ENCODE measurements around the gene CTAGE4.
"Not testable (repeated sequence)": the region's sequence is repeated elsewhere in the genome, so short reads cannot be mapped to it uniquely, and the experiment has no call there.

Gene CTAGE4, protein sequence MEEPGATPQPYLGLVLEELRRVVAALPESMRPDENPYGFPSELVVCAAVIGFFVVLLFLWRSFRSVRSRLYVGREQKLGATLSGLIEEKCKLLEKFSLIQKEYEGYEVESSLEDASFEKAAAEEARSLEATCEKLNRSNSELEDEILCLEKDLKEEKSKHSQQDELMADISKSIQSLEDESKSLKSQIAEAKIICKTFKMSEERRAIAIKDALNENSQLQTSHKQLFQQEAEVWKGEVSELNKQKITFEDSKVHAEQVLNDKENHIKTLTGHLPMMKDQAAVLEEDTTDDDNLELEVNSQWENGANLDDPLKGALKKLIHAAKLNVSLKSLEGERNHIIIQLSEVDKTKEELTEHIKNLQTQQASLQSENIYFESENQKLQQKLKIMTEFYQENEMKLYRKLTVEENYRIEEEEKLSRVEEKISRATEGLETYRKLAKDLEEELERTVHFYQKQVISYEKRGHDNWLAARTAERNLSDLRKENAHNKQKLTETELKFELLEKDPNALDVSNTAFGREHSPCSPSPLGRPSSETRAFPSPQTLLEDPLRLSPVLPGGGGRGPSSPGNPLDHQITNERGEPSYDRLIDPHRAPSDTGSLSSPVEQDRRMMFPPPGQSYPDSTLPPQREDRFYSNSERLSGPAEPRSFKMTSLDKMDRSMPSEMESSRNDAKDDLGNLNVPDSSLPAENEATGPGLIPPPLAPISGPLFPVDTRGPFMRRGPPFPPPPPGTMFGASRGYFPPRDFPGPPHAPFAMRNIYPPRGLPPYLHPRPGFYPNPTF

DNA sequence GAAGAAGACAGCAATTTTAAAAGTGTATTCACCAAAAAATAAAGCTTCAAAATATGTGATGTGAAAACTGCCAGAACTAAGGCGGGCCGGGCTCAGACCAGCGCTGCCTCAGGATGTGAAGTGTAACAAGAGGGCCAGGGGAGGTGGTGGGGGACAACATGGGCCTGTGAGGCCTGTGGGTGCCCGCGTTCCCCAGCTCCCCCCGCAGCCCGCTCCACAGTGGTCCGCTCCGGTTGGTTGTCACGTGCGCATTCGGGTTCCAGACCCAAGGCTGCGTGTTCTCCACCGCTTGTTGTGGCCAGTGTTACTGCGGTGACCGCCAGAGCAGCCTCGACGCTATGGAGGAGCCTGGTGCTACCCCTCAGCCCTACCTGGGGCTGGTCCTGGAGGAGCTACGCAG is at the start of gene CTAGE4:
CTAGE4 (plus strand) TSS at position 301 of the 400 bp plus-strand sequence; CDS start at position 339, 38 bp downstream.
- not testable (repeated sequence) for ATAC-seq, DNase-seq

DNA sequence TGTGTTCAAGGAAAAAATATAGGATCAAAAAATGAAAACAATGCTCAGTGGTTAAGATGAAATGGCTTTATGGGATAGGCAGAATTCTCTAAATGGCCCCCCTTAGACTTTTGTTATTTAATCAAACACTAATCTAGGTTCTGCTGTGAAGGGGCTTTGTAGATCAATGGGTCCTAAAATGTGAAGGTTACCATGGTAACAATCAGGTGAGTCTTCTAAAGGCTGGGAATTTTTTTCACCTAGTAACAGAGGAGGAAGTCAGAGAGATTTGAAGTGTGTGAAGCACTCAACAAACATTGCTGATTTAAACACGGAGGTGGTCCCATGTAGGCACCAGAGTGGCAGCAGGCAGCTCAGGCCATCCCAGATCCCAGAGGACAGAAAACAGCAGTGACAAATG is 49.1 kb upstream of the CTAGE4 start:
- no peak for DNase-seq
- ATAC-seq, result no peak

DNA sequence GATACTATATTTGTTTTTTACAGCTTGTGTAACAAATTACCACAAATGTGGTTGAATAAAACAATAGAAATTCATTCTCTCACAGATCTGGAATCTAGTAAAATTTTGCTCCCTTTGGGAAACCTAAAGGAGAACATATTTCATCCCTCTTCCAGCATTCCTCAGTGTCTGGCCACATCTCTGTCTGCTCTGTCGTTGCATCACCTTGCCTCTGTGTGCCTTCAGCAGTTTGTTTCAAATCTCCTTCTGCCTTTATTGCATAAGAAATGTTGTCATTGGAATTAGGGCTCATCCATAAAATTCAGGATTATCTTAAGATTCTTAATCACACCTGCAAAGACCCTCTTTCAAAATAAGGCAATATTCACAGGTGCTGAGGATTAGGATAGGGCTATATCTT is 45.8 kb upstream of the CTAGE4 start:
- ATAC-seq (no peak), DNase-seq (no peak)

DNA sequence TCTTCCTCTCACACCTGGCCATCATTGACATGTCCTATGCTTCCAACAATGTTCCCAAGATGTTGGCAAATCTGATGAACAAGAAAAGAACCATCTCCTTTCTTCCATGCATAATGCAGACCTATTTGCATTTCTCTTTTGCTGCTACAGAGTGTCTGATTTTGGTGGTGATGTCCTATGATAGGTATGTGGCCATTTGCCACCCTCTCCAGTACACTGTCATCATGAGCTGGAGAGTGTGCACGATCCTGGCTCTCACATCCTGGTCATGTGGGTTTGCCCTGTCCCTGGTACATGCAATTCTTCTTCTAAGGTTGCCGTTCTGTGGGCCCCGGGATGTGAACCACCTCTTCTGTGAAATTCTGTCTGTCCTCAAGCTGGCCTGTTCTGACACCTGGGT is 41.1 kb upstream of the CTAGE4 start:
- ATAC-seq, result no peak
- DNase-seq, result no peak

DNA sequence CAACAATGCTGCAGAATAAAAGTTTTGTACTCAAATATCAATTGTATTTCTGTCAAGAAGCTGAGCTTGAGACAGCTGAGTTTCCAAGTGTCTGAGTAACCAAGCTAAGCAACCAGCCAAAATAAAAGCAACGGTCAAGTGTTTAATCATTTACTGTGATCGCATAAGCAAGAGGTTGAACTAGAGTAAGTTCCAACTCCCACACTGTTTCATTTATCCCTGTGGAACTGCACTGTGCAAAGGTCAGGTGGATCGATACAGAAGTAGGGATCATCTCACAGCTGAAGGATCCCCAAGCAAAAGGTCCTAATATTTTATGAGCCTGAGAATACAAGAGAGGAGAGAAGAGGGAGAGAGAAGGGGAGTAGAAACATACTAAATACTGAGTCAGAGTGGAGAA is 38.8 kb upstream of the CTAGE4 start:
- ATAC-seq, result no peak

DNA sequence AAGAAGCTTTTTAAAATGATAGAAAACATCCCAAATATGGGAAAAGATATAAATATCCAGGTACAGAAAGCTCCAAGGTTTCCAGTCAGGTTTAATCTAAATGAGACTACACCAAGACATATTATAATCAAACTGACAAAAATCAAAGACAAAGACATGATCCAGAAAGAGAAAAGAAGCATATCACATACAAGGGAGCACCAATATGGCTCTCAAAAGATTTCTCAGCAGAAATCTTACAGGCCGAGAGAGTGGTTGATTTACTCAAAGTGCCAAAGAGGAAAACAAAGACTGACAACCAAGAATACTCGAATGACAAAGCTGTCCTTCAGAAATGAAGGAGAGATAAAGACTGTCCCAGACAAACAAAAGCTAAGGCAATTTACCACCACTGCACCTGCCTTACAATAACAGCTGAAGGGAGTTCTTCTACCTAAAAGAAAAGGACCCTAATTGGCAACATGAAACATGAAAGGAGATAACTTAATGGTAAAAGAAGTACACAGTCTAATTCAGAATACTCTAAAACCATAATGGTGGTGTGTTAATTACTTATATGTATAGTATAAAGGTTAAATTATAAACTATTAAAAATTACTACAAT is 34.9 kb upstream of the CTAGE4 start:
- no peak for DNase-seq
- ATAC-seq, result no peak

More for the DNA sequence above, 38.8 kb upstream of the CTAGE4 start:
- DNase-seq, result no peak

DNA sequence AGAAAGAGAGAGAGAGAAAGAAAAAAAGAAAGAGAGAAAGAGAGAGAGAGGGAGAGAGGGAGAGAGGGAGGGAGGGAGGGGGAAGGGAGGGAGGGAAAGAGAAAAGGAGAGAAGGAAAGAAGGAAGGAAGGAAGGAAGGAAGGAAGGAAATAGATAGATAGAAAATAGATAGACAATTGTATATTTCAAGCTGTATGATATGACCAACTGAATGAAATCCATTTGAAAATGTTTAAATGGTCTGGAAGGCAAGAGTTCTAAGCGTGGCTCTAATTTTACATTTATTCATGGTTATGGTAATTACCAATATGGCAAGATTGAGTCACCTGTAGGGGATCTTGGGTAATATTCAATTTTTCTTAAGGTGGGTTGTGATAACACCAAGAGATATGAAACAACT is 24.4 kb upstream of the CTAGE4 start:
- no peak for ATAC-seq
- no peak for DNase-seq

DNA sequence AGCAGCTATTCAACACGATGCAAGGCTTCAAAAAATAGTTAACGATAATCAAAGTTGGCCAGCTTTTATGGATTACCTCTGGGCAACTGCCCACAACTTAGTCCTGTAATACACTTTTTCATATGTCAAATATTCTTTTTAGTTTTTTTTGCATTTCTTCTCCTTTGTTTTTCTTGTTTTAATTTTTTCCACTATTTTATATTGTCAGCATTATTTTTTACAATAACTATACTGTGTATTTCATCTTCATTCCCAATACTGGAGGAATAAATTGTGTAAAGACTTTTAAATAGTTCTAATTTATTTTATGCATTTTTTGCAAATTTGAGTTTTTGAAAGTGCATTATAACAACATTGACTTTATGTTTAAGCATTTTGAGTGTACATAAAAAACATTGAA is 18.5 kb upstream of the CTAGE4 start:
- DNase-seq (no peak), ATAC-seq (no peak)

DNA sequence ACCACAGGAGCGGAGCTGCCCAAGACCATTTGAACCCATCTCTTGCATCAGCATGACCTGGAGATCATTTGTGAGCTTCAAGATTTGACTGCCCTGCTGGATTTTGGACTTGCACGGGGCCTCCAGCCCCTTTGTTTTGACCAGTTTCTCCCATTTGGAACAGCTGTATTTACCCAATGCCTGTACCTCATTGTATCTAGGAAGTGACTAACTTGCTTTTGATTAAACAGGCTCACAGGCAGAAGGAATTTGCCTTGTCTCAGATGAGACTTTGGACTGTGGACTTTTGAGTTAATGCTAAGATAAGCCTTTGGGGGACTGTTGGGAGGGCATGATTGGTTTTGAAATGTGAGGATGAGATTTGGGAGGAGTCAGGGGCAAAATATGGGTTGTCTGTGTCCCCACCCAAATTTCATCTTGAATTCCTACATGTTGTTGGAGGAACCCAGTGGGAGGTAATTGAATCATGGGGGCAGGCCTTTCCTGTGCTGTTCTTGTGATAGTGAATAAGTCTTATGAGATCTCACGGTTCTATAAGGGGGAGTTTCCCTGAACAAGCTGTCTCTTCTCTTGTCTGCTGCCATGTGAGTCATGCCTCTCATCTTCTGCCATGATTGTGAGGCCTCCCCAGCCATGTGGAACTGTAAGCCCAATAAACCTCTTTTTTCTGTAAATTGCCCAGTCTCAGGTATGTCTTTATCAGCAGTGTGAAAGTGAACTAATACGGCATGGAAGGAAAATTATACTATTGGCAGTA is 11.5 kb upstream of the CTAGE4 start:
- DNase-seq, ATAC-seq: not testable (repeated sequence)

DNA sequence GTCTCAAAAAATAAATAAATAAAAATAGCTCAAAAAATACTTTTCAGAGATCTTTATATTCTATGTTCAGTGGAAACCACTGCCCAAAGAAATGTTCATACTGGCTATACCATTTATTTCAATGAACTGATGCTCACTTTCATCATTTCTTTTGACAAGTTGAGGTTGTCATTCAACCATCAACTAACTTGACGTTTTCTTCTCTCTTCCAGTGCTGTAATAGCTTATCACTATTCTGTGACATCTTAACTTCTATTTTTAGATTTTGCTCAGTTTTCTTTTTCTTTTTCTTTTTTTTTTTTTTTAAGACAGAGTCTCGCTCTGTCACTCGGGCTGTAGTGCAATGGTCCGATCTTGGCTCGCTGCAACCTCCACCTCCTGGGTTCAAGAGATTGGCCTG is 8.7 kb upstream of the CTAGE4 start:
- no peak for DNase-seq
- no peak for ATAC-seq

DNA sequence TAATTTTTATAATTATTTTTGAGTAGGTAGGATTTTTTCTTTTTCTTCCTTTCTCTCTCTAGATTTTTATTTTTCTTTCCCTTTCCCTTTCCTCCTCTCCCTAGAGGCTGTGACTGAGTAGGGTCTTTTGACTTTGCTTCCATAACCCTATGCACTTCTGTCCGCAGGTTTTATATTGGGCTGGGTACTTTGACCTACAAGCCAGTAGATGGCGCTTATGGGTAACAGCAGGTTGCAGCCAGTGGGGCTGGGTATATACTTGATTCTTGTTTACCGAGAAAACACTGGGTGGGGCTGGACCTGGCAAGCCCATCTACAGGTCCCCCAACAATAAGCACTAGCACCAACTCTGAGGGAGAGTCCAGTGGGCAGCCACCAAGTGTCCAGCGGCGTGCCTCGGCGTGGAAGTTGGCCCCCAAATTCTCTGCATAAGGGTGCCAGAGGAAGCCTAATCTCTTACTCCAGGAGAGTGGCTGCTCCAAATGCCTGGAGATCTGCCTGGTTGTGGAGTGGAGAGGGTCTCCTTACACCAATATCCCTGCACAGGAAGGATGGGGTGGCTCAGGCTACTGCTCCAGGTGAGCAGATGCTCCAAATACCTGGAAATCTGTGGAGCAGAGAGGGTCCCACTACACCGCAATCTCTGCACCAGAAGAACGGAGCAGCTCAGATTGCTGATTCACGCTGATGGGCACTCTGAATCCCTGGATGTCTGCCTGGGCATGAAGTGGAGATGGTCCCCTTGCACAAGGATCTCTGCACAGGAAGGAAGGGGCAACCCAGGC is 4.7 kb upstream of the CTAGE4 start:
- ATAC-seq, result peak; percentile 82
- DNase-seq, result not testable (repeated sequence)

DNA sequence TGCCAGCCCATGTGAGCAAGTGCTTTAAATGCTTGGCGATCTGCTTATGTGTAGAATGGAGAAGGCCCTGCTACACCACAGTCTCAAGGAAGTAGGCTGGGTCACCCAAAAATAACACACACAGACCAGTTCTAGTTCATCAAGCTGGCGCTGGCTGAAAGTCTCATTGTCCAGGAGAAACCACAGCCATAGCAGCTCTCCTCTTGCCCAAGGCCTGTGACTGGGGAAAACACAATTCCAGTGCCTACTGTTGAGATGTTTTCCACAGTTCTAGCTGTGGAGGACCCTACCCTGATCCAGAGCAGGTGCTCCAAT is 4.1 kb upstream of the CTAGE4 start:
- DNase-seq, result not testable (repeated sequence)

DNA sequence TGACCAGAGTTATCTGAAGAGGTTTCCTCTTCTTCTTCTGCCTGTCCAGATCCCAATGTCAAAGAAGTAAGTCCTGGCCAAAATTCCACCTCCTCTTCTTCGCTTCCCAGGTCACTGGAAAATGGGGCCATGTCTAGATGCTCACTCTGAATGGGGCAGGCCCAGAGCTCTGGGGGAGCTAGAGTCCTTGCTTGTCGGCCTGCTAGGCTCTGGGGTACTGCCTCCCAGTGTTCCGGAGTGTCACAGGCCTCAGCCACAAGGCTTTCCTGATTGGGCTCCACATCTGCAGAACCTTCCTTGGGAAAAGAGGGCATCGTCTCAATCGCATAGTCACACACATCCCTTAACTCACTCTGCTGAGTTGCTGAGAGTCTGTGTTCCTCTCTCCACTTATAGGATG is 4.6 kb downstream of the CTAGE4 start:
- DNase-seq, ATAC-seq: not testable (repeated sequence)

More for the DNA sequence above, 4.1 kb upstream of the CTAGE4 start:
- ATAC-seq, result not testable (repeated sequence)

DNA sequence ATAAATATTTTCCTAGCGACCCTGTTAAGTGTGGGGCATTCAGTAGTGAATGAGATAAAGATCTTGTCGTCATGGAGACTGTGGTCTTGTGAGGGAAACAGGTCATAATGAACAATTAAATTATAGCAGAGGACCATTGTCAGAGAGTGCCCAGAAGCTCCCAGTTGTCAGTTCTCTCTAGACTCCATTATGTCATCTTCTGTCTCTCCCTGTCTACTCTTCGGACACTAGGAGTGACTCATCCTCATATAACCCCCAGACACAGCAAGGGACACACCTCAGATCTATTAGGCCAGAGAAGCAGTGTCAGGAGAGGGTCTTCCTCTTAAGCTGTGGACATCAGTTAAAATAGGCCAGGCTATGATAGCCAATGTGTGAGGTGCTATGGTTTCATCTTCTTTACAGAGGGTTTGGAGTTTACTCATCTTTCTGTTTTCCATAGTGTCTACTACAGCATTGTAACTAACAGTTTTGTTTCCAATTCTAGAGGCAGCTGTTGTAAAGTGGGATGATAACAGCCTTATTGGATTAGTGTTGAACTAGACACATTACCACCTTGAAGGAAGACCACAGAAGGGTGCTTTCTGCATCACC is 5.4 kb downstream of the CTAGE4 start:
- DNase-seq, ATAC-seq: not testable (repeated sequence)

DNA sequence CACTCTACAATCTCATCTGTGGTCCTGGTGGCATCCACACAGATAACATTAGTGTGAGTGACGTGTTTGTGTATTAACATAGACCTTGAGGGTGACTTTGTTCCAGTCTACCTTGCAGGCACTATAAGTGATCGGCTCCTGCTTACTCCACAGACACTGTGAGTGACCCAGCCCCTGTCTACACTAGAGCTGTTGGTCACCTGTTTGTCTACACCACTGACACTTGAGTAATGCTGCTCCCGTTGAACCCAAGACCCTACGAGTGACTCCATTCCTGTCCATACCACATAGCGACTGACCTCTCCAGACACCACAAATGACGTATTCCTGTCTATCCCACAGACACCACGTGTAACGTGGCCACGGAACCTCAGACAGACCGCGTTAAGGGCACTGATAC is 10.5 kb downstream of the CTAGE4 start:
- ATAC-seq, DNase-seq: not testable (repeated sequence)

DNA sequence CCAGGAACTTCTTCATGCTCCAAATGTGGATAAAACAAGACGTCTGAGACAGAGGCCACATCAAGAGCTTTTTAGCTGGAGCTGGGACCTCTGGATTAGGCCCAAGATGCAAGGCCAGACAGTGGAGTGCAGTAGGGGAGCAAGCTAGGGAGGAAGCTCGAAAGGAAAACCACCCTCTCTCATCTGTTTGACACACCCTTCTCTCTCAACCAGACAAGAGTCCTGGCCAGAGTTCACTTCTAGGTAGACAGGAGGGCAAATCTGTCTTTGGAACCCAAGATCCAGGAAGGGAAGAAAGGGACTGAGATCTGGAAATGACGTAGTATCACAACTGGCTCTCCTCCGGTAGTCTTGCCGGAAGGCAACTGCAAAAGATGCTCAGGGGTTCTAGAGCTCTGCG is 11.2 kb downstream of the CTAGE4 start:
- not testable (repeated sequence) for DNase-seq, ATAC-seq

DNA sequence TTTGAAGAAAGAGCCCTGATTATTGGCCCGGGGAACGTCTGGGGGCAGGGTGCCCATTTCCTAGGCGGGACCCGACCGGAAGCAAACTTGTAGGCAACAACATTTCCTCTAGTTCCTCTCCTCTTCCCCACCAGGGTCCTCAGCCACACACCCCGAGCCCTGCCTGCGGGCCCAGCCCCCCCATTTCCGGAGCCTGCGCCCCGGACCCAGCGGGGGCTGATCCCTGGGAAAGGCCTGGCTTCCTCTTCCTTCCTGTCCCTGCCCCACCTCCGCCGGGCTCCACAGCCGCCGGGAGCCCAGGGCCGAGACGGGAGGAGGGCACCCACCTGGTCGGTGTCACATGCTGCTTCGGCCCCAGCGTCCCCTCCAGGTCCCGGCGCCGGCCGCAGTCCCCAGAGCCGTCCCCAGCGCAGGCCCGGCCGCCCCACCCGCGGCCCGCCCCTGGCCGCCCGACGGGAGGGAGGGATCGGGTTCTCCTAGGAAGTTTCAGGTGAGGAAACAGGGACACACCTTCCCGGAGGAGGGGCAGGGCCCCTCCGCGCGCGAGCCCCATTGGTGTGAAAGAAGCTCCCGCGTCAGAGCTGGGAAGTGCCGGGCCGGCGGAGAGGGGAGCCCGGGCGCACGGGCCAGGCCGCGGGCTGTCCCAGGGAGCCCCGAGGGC is 12.1 kb downstream of the CTAGE4 start, which contains the start of gene ARHGEF35:
ARHGEF35 (minus strand) TSS at position 622 of the 661 bp plus-strand sequence. CDS start 7,450 bp downstream, outside the sequence.
- peak; percentile 68 for ATAC-seq
- DNase-seq, result not testable (repeated sequence)

DNA sequence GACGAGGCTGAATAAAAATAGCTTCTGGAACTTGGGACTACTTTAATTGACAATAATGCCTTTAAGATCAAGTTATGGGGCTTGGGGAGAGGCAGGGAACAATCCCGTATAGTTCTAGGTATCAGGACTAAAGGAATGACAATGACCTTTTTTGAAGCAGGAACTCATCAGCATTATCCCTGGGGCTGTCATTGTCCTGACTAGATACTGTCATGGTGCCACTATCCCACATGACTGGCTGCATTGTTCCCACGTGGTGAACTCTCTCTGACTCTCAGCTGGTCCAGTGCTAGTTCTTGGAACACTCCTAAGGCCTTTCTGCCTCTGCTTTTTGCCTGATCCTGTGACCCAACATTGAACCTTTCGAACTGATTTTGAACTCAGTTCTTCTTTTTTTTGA is 15.7 kb downstream of the CTAGE4 start:
- DNase-seq, ATAC-seq: not testable (repeated sequence)

DNA sequence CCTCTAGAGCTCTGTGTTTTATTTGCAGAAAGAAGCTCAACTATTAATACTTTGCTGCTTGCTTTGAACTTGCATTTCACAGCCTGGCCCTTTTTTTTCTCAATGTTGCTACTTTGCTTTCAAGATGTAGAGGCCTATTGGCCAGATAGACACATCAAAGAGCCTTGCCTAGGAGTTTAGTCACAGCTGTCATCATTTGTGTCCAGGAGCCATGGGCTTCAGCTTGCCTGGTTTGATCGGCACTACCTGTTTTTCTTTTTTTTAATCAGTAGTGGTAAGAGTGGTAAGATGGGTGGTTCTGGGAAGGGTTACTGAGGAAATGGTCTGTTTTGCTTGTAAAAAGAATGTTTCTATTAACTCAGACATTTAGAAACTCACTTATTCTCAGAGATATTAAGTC is 18.7 kb downstream of the CTAGE4 start:
- DNase-seq, result not testable (repeated sequence)
- peak; percentile 55 for ATAC-seq

DNA sequence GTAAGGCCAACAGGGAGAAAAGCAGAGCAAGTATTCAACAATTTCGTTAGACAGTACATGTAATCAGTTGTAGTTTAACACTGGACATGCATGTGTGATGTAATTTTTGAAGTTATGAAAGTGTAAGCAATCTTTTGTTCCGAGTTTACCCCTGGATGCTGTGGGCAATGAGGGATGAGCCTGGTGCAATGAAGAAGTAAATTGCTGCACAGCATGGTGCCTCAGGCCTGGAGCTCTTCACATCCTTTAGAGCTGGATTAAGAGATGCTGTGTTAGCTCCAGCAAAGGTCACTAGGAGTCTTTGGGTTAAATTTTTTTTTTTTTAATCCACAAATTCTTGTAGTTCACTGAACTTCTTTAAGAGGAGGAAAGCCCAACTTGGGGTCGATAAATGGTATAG is 19.8 kb downstream of the CTAGE4 start:
- ATAC-seq, DNase-seq: not testable (repeated sequence)
